Activated T-helper 2 cell treated with anti-CD3 and anti-CD28 coated beads, Interferon-gamma antibody, Interleukin-2, Interleukin-4, amounts not matched to agents 10 μg/mL and 5 μg/mL and 100 μg/mL, durations not matched to agents 14 hours and 24 hours and 36 hours (primary cell): ENCODE measurements around the gene TICRR. TPM values are rescaled to one million over a fixed set of nuclear protein-coding genes. Genes with fewer than 3 reads are reported as not detected.

ENCODE experiments used
- DNase-seq: peaks from one replicate; pipeline ENCODE4 v3.0.0; 2021; ENCODE audit warnings: low spot score
- H3K27ac Mint-ChIP-seq: one replicate; pipeline ENCODE4 v1.8.0; 2021; ENCODE audit warnings: mixed read lengths
- H3K27me3 Mint-ChIP-seq: one replicate; pipeline ENCODE4 v1.8.0; 2021; ENCODE audit warnings: low read depth, mixed read lengths
- H3K36me3 Mint-ChIP-seq: one replicate; pipeline ENCODE4 v1.8.0; 2021; ENCODE audit warnings: low read depth, mixed read lengths
- H3K4me1 Mint-ChIP-seq: one replicate; pipeline ENCODE4 v1.8.0; 2021; ENCODE audit warnings: low read depth, mixed read lengths
- H3K4me3 Mint-ChIP-seq: one replicate; pipeline ENCODE4 v1.8.0; 2021; ENCODE audit warnings: low read depth, mild to moderate bottlenecking, moderate library complexity, mixed read lengths
- H3K9me3 Mint-ChIP-seq: one replicate; pipeline ENCODE4 v1.8.0; 2021; ENCODE audit warnings: mixed read lengths
- intact Hi-C: fragments of 100-400 bp; cut with micrococcal nuclease; formaldehyde crosslinking; loops from one replicate; pipeline ENCODE4 v1.15.1; 2023
- total RNA-seq: library from RNA; stranded (reverse); gene quantifications from 2 replicates; pipeline ENCODE4 v1.2.3, GENCODE V29; 2022

Gene TICRR
- total RNA-seq, 1 donor from 2014 or later: 18.0 TPM

GRCh38 chr15:89654847-89655805, 79.9 kb downstream of the TICRR start, which contains the start of gene KIF7:
Gene KIF7, minus strand, starts transcription at chr15:89655467. Its CDS starts 2,537 bp downstream, at chr15:89652930.
- Mint-ChIP-seq H3K36me3 (peaks cover 4% of the 10 kb centered on the region), H3K4me1 (peaks cover 25% of the 10 kb centered on the region), H3K4me3 (peak within 1 kb of the TSS; percentile 71), H3K27ac (peak within 1 kb of the TSS; percentile 78), H3K9me3 (no peaks in the 10 kb centered on the region), H3K27me3 (peaks cover 47% of the 10 kb centered on the region)
- DNase-seq: no peak
- intact Hi-C loops: no loop called here

- H3K27ac Mint-ChIP-seq: peak overlapping the region; percentile 78
- peak overlapping the region; percentile 70 for H3K4me3 Mint-ChIP-seq
- H3K27me3 Mint-ChIP-seq: peaks cover 56% of the 10 kb centered on the region
Observed at GRCh38 chr15:89656116-89656815, 81.0 kb downstream of the TICRR start.

GRCh38 chr15:89657686-89658200, 82.5 kb downstream of the TICRR start:
- Mint-ChIP-seq H3K4me1 (peaks cover 25% of the 10 kb centered on the region), H3K9me3 (no peaks in the 10 kb centered on the region), H3K27ac (no peak overlapping the region), H3K4me3 (no peak overlapping the region), H3K27me3 (peaks cover 61% of the 10 kb centered on the region), H3K36me3 (peaks cover 4% of the 10 kb centered on the region)
- intact Hi-C loops: no loop called here
- DNase-seq: no peak

More at GRCh38 chr15:89656116-89656815, 81.0 kb downstream of the TICRR start:
- Mint-ChIP-seq H3K4me1 (peaks cover 25% of the 10 kb centered on the region), H3K36me3 (peaks cover 4% of the 10 kb centered on the region), H3K9me3 (no peaks in the 10 kb centered on the region)
- DNase-seq: no peak
- intact Hi-C loops: no loop called here

- intact Hi-C loops: no loop called here
- Mint-ChIP-seq H3K36me3 (peaks cover 4% of the 10 kb centered on the region), H3K27ac (no peak overlapping the region)
Observed at GRCh38 chr15:89659295-89659694, 84.0 kb downstream of the TICRR start.

GRCh38 chr15:89660556-89660955, 85.3 kb downstream of the TICRR start:
- H3K27ac Mint-ChIP-seq: no peak overlapping the region
- no peaks in the 10 kb centered on the region for H3K9me3 Mint-ChIP-seq
- H3K4me1 Mint-ChIP-seq: peaks cover 18% of the 10 kb centered on the region
- peaks cover 55% of the 10 kb centered on the region for H3K27me3 Mint-ChIP-seq
- DNase-seq: no peak
- intact Hi-C loops: no loop called here
- no peak overlapping the region for H3K4me3 Mint-ChIP-seq
- no peaks in the 10 kb centered on the region for H3K36me3 Mint-ChIP-seq

More at GRCh38 chr15:89659295-89659694, 84.0 kb downstream of the TICRR start:
- DNase-seq: no peak
- peaks cover 24% of the 10 kb centered on the region for H3K4me1 Mint-ChIP-seq
- H3K9me3 Mint-ChIP-seq: no peaks in the 10 kb centered on the region
- peaks cover 54% of the 10 kb centered on the region for H3K27me3 Mint-ChIP-seq
- H3K4me3 Mint-ChIP-seq: no peak overlapping the region

GRCh38 chr15:89662893-89663626, 87.8 kb downstream of the TICRR start:
- Mint-ChIP-seq H3K4me3 (no peak overlapping the region), H3K4me1 (peaks cover 5% of the 10 kb centered on the region), H3K27ac (no peak overlapping the region), H3K36me3 (no peaks in the 10 kb centered on the region), H3K9me3 (no peaks in the 10 kb centered on the region), H3K27me3 (peaks cover 48% of the 10 kb centered on the region)
- intact Hi-C loops: no loop called here
- DNase-seq: no peak

GRCh38 chr15:89664441-89665350, 89.4 kb downstream of the TICRR start:
- H3K27ac Mint-ChIP-seq: no peak overlapping the region
- no peaks in the 10 kb centered on the region for H3K36me3 Mint-ChIP-seq
- H3K4me1 Mint-ChIP-seq: no peaks in the 10 kb centered on the region
- peak overlapping the region; percentile 48 for H3K4me3 Mint-ChIP-seq
- DNase-seq: no peak
- H3K9me3 Mint-ChIP-seq: no peaks in the 10 kb centered on the region
- intact Hi-C loops: no loop called here
- peaks cover 35% of the 10 kb centered on the region for H3K27me3 Mint-ChIP-seq

- Mint-ChIP-seq H3K9me3 (no peaks in the 10 kb centered on the region), H3K36me3 (no peaks in the 10 kb centered on the region)
- peak; percentile 12 for DNase-seq
Observed at GRCh38 chr15:89665449-89666181, 90.3 kb downstream of the TICRR start.

GRCh38 chr15:89666184-89666857, 91.1 kb downstream of the TICRR start:
- H3K4me3 Mint-ChIP-seq: no peak overlapping the region
- DNase-seq: no peak
- no peak overlapping the region for H3K27ac Mint-ChIP-seq
- peaks cover 25% of the 10 kb centered on the region for H3K27me3 Mint-ChIP-seq
- intact Hi-C loops: no loop called here
- no peaks in the 10 kb centered on the region for H3K36me3 Mint-ChIP-seq
- no peaks in the 10 kb centered on the region for H3K4me1 Mint-ChIP-seq
- no peaks in the 10 kb centered on the region for H3K9me3 Mint-ChIP-seq

More at GRCh38 chr15:89665449-89666181, 90.3 kb downstream of the TICRR start:
- Mint-ChIP-seq H3K4me1 (no peaks in the 10 kb centered on the region), H3K4me3 (no peak overlapping the region), H3K27ac (no peak overlapping the region), H3K27me3 (peaks cover 30% of the 10 kb centered on the region)
- intact Hi-C loops: no loop called here

GRCh38 chr15:89666858-89667705, 91.8 kb downstream of the TICRR start:
- Mint-ChIP-seq H3K4me3 (no peak overlapping the region), H3K4me1 (no peaks in the 10 kb centered on the region), H3K27ac (no peak overlapping the region), H3K36me3 (no peaks in the 10 kb centered on the region), H3K9me3 (no peaks in the 10 kb centered on the region), H3K27me3 (peaks cover 23% of the 10 kb centered on the region)
- no peak for DNase-seq
- intact Hi-C loops: no loop called here
